HG03558 (cell line): ENCODE data around the gene SP110.

ENCODE experiments used
- ATAC-seq: cut with Tn5 transposase; IDR thresholded peaks from one replicate; pipeline ENCODE4 v1.9.1; 2021; ENCODE audit warnings: moderate number of reproducible peaks; ENCODE audit not compliant: unreplicated experiment; ENCODE audit errors: extremely low read depth

Gene SP110

DNA sequence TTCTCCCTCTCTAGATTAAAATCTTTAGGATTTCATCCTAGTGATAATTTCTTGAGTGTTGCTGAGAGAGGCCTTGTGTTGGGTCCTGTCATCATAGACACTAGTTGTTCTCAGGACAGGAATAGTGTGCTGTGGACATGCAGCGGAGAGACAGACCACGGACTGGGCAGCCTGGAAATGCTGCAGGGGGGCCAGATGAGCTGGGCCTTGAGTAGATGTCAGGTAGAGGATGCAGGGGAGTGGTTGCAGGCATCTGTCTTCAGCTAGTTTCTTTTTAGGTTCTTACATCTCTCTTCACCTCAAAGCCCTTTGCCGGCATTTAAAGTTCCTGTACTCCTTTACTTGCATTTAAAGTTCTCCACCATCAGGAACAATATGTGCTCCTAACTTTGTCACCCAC lies 42.8 kb downstream of the SP110 start:
- no peak for ATAC-seq

DNA sequence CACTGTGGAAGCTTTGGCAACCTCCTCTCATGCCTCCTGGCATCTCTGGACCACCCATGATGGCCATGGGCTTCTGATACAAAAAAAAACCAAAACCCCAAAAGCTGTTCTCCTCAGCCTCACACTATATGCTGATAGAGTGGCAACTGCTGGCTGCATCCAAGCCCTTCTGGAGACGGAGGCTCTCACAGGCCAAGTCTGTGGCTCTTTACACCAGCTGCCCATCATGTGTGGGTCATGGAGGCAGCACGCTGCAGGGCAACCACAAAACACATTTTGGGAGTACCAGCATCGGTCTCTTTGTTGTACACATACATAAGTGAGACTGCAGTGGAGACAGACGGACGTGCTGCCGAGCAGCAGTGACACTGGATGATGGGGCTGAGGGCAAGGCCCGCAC lies 45.3 kb downstream of the SP110 start:
- no peak for ATAC-seq

DNA sequence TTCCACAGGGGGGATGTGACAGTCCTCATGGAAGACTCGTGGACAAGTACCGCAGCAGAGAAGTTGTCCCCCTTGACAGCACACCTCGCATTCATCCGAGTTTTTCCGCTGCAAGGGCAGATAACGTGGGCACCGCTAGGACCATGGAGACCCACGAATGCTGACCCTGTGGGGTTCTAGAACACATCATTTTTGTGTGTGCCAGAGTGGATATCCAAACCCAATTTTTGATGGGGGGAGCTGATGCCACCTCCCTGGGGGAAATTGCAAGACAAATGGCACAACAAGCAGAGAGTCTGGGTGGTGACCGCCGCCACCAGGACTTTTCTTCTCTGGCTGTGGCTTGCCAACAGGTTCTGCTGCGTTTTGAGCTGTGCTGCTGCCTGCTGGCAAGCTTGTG lies 46.9 kb downstream of the SP110 start:
- ATAC-seq, result no peak

DNA sequence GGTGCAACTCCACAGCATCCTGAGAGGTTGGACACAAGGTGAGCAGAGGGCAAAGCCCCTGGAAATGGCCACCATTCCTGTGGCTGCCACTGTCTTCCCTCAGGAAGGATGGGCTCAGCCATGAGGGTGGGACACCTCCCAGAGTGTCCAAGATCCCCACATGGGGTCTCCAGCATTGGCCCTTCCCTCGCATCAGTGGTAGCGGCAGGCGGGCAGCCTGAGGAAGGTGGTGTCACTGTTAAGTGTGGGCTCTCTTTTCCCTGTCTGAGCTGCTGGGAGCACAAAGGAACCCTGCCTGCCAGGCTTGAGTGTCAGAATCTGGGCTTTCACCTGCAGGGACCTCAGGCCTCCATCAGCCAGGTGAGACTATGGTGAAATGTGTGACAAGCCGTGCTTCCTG lies 47.6 kb downstream of the SP110 start:
- no peak for ATAC-seq

DNA sequence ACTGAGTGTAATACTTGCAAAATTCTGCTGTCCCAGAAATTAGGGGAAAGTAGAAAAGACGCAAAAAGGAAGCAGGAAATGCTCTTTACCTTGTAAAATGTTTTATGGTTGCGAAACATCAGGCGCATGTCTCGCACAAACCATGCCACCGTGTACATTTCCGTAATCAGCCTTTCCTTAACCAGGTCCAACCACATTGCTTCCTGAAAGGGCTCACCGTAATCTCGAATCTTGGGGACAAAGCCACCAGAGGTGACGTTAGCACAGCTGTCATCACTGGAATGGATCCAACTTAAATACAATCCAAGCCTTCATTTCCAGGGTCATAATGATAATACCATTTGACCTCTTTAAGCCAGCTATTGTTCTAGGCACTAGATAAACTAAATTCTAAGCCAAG lies 49.3 kb downstream of the SP110 start:
- no peak for ATAC-seq

DNA sequence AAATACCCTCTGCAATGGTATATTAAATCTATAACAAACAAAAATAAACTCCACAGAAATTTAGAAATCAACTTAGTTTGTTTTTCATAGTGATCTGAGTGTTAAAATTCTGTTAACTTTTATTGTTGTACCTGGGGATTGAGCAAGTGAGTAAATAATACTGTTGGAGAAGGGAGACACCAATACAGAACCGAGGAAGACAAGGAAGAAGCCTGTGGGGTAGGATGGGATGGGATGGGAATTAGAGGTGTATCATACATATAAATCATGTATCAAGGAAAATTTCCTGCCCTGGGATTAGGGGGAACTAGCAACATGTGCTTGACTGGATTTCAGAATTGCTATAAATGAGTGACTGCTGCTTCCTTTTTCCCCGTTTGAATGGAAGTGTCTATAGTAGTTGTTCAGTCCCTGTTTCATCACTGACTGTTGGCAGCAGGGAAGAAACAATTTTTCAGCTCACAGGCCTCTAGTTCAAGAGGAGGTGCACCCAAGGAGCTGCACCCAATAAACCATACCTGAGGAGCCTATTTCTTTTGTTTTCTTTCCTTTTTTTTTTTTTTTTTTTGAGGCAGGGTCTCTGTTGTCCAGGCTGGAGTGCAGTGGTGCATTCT lies 53.1 kb downstream of the SP110 start:
- no peak for ATAC-seq

DNA sequence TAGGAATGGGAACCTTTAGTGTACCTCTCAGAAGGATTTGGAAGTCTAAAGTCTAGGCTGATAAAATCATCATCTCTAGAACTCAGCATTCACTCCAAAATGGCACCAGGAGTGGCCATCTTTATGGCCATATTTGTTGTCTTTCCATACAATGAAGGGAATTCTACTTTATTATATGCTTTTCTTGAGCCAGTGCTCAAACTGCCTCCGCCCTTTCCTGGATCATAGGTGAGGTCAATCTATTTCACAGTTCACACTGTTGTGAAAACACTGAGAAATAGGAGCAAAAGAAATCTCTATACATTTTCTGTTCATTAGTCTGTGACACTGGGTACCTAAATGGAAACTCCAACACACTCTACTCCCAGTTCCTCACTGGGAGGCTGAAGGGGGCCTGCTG lies 55.6 kb downstream of the SP110 start:
- no peak for ATAC-seq

DNA sequence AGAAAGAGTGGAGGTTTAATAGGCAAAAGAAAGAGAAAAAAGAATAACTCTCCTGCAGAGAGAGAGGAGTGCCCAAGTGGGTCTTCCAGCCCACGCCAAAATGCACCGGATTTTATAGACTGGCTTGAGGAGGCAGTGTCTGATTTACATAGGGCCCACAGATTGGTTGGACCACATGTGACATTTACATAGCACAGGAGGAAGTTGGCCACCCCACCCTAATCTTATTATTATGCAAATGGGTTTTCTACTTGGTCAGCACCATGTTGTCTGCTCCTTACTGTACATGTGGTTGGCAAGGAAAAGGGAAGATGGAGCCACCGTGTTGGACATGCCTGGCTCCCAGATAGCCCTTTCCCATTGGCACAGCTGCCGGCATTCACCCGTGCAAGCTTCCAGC lies 56.8 kb downstream of the SP110 start:
- ATAC-seq, result no peak

DNA sequence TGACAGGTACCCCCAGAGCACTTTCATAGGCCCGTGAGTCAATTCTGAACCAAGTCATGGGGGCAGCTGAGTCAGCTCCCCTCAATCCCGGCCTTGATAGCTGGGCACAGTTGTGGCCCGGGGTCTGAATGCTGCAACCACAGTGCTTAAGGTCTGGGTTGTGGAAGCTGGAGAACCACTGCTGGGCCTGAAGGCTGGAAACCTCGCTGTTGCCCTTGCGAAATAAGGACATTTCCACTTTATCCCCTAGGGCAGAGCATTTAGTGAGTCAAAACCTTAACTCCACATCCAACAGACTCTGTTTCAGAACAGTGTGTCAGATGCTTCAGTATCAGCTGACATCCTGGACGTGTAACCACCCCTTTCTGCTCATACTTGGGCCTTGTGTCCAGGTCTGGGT lies 58.6 kb downstream of the SP110 start:
- no peak for ATAC-seq

DNA sequence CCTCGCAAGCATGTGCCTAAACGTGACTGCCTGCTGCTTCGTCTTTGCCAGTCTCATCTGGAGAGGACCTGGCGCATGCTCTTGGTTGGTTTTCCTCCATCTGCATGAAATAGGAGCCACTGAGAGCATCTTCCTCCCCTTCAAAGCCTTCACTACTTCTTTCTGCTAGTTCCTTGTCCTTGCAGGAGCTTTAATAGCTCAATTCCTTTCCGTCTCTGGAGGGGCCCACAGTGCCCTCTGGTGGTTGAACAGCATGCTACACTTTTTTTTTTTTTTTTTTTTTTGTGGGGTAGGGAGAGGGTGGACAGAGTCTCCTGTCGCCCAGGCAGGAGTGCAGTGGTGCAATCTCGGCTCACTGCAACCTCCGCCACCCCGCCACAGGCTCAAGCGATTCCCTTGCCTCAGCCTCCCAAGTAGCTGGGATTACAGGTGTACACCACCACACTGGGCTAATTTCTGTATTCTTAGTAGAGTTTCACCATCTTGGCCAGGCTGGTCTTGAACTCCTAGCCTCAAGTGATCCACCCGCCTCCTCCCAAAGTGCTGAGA lies 59.6 kb downstream of the SP110 start:
- no peak for ATAC-seq

DNA sequence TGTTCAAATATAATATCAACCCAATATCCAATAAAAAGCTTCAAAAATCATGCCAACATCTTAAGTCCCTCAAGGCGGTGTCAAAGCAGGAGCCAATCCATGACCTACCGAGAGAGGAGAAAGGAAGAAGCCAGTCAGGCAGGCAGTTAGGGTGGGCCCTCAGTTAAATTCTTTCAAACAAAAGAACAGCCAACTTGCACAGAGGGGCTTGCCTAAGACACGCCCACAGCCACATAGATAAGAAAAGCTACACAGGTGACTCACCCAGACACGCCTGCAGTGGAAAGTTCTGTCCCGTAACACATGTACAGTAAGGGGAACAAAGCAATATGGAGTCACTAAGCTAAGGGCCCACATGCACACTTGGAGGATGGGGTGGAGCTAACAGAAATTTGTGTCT lies 61.3 kb downstream of the SP110 start:
- ATAC-seq, result no peak

DNA sequence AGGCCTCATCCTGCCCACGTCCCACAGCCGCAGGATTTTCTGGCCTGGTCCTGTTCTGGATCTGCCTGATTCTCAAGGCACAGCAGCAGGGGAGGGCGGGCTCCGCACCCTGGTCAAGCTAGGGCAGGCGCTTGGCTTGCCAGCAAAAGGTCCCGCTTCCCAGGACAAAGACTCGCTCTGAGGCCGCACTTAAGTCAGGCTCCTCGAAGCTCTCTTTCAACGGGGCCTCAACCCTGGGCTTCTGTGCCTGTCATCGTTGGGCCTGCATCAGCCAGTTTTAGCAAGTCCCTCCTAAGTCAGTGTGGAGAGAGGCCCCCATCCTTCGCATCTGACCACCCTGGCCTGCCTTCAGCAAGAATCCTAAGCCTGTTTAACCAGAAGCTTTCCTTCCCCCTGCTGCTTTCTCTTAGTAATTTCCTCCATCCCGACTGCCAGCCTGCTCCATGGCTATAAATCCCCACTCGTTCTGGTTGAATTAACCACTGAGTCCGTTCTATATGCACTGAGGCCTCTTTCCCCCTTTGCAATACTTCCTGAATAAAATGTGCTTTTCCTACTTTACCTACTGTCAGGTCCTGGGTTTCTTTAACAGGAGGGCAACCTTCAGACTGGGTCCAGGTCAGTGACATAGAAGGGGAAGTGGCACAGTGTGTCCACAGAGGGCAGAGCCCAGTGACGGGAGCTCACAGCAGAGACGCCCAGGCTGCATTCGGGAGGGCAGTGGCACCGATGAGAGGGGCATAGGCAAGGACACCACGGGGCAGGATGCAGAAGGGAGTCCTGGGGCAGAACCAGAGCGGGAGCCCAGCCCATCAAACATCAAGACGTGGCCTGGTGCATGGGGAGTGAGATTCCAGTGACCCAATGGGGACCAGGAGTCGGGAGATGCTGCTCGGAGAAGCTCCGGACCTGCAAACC lies 62.7 kb downstream of the SP110 start:
- no peak for ATAC-seq

DNA sequence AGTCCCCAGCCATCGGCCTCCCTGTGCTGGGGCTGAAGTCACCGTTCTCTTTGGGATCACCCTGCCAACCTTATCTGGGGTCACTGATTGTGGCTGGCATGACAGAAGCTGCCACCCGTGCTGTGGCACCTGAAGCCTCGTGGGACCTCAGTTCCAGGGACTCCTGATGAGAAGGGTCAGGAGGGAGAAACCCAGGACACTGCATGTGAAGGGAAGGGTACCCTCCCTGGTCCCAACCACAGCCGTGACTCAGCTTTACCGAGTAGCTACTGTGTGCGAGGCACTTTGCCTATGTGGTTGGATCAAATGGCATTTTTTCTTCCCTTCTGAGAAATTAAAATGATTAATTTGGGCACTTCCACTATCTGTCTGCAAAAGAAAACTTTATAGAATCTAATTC lies 64.4 kb downstream of the SP110 start:
- no peak for ATAC-seq

DNA sequence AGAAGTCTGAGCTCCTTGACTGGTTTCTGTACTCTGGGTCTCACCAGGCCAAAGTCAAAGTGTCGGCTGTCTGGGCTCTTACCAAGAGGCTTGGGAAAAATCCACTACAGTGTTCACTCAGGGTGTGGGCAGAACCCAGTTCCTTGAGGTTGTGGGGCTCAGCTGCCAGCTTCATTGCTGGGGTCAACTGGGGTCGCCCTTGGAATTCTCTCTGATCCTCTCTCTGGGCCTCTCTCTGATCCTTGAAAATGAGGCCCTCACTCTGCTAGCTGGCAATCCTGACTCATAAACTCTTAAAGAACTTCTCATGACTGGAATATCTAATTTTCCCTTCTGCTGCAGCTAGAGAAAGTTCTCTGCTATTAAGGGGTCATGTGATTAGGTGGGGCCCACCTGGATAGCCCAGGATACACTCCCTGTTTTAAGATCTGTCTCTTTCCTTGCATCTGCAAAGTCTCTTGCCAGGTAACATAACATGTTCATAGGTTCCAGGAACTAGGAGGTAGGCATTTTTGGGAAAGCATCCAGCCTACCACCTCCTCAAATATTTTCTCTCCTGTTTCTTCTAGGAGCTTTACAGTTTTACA lies 66.3 kb downstream of the SP110 start:
- no peak for ATAC-seq

DNA sequence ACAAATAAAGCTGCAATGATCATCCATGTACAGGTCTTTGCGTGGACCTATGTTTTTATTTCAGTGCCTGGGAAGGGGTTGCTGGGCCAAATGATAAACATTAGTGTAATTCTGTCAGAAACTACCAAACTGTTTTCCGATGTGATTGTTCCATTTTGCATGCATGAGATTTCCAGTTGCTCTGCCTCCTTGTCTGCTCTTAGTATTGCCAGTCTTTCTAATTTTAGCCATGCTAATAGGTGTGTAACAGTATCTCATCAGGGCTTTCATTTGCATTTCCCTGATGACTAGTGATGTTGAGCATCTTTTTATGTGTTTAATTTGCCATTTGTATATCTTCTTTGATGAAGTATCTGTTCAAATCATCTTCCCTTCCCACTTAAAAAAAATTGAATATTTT lies 67.5 kb downstream of the SP110 start:
- no peak for ATAC-seq

DNA sequence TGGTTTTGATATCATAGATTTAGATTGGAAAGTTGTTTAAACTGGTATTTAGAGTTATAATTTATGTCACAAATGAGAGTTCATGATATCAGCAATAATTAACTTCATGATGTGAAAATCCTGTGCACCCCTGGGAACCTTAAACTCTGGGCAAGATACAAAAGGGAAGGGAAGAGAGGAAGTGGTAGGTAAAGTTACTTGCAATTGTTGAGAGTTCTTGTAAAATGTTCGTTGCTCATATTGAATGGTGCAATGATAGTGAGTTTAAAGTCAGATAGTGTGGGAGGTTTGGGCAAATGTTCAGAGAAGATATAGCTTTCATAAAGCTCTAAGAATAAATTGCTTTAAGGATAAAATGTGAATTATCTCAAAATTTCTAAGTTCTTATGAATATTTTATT lies 75.4 kb downstream of the SP110 start:
- no peak for ATAC-seq

DNA sequence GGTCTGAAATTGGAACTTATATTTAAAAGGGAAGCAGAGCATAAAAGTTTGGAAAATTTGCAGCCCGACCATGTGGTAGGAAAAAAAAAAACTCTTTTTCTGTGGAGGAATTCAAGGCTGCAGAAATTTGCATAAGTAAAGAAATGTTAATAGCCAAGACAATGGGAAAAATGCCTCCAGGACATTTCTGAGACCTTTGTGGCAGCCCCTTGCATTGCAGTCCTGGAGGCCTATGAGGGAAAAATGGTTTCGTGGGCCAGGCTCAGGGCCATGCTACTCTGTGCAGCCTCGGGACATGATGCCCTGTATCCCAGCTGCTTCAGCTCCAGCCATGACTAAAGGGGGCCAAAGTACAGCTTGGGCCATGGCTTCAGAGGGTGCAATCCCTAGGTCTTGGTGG lies 79.1 kb downstream of the SP110 start:
- no peak for ATAC-seq

DNA sequence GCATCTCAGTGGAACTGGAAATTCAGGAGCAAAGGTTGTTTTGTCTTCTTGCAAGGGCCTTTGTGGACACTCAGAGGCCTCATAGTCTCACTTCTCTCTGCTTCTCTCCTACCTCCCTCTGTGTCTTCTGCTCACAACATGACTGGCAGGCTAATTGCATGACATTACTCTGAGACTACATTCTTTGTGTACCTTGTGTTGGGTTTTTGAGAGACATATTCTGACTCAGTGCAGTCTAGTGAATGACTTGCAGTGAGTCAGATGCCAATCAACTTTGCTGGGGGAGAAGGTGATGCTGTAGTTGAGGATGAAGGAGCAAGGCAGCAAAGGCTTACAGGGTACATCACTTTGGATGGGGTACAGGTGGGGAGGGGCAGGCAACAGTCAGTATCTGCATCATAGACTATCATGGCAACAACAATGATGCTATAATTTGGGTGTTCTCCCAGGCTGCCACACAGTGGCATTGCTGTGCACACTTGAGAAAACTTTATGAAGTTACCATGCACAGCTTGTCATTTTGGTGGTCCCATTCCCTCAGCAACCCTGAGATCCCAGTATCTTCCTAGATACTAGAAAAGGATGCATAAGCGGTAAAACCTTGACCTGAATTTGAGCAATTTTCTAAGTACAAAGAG lies 81.8 kb downstream of the SP110 start:
- ATAC-seq, result no peak

DNA sequence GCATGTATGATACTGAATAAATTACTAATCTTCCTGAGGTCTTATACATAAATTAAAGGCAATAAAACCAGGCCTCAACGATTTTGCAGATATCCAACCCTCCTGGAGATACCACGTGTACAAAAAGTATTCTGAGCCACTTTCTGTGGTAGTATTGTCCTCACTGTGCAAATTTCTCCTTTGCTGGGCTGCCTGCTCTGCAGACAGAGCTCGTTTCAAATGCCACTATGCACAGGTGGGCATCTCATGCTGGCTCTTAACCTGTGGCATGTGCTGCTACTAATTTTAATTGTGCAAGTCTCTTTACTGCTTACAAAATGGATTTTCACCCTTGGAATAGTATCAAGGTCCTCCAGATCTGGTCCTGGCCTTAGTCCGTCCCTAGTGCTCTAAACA lies 84.7 kb downstream of the SP110 start:
- no peak for ATAC-seq

DNA sequence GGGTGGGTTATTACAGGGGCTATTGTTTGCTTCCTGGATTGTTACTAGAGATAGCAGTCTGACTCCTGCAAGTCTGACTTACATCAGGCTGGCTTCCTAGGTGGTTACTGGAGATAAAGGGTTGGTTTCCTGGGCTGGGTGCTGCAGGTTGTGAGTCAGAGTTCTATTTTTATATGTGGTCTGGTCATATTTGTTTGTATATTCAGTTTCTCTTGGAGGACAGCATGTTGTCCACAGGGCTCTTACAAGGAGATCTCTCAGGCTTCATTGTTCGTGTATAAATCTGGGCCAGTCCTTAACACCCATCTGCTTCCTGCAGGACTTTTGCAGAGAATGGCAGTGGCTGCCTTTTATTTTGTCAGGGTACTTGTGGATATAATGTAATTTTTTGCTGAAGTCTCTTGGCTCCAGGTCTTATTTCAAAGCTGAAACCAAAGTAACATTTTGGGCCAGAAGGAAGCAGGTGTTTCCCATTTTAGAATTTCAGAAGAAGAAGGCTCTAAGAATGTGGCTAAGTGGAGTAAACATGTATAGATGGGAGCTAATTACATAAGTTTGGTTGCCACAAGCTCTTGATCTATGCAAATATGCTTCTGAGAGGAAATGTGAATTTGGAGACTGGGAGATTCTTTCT lies 85.2 kb downstream of the SP110 start:
- no peak for ATAC-seq
